HL-60 (cell line): ENCODE data around the gene SVIL.
"Not testable (repeated sequence)": the region's sequence is repeated elsewhere in the genome, so short reads cannot be mapped to it uniquely, and the experiment has no call there.

Experiments used
- CTCF ChIP-seq: IDR thresholded peaks from one replicate; pipeline ENCODE4 v1.5.1; 2011; ENCODE audit warnings: low read length, control low read depth, inconsistent platforms; ENCODE audit not compliant: insufficient read depth
- POLR2AphosphoS5 ChIP-seq: IDR thresholded peaks from 2 replicates; pipeline ENCODE4 v1.6.1; 2012; ENCODE audit warnings: low read depth

- TF ChIP-seq CTCF, POLR2AphosphoS5: not testable (repeated sequence)
Observed at GRCh38 chr10:29487032-29487883, 147.5 kb downstream of the SVIL start.
